Thoracic aorta (tissue), 2 donors: ENCODE data around the gene IL1RAP. TPM values are rescaled to one million over a fixed set of nuclear protein-coding genes. Genes with fewer than 3 reads are reported as not detected.

Experiments
- ATAC-seq: fragments of 150-250 bp; one replicate; pipeline ENCODE4 v1.8.0; 2017; ENCODE audit warnings: low read depth; ENCODE audit not compliant: insufficient number of reproducible peaks, low FRiP score
- DNase-seq: peaks from one replicate; pipeline ENCODE4 v3.0.0-alpha.2; 2020; ENCODE audit warnings: low spot score
- H3K27ac ChIP-seq, 2 donors: fragments of 200-600 bp; sonication (generic); 1 replicate in 1 of 2; 2 replicates in 1 of 2; pipeline ENCODE4 v1.5.1; 2016; ENCODE audit warnings: mild to moderate bottlenecking in 2 of 2, moderate library complexity in 2 of 2
- H3K27me3 ChIP-seq: fragments of 200-600 bp; sonication (generic); replicated peaks from 2 replicates; pipeline ENCODE4 v1.6.0; 2016; ENCODE audit warnings: mild to moderate bottlenecking; ENCODE audit not compliant: insufficient read depth
- H3K36me3 ChIP-seq: fragments of 200-600 bp; sonication (generic); one replicate; pipeline ENCODE4 v1.5.1; 2016
- H3K4me1 ChIP-seq, 2 donors: fragments of 200-600 bp; sonication (generic); 1 replicate in 1 of 2; 2 replicates in 1 of 2; pipeline versions ENCODE4 v1.5.1 to v1.6.0; 2016; ENCODE audit warnings: low read depth in 2 of 2, mild to moderate bottlenecking in 1 of 2; ENCODE audit not compliant: control insufficient read depth in 1 of 2
- H3K4me3 ChIP-seq: fragments of 200-600 bp; sonication (generic); 2 replicates; pipeline ENCODE4 v1.5.1; 2016; ENCODE audit warnings: mild to moderate bottlenecking
- H3K9me3 ChIP-seq: fragments of 200-600 bp; sonication (generic); 2 replicates; pipeline ENCODE4 v1.5.1; 2016
- CTCF ChIP-seq: fragments of 200-600 bp; sonication (generic); IDR thresholded peaks from one replicate; pipeline ENCODE4 v1.5.1; 2019; ENCODE audit warnings: antibody characterized with exemption
- total RNA-seq, 2 donors: library from RNA; depleted of rRNA; stranded (reverse); fragments of >200 nt; gene quantifications; one replicate each; pipeline versions ENCODE4 v1.1.0 to v1.2.3, GENCODE V29; 2016

Gene IL1RAP
- total RNA-seq, 2 donors from 2014 or later, result 19.8 to 32.9 TPM

- DNase-seq (no peak), ATAC-seq (no peak)
- no peaks in the 10 kb centered on the region for H3K4me1 ChIP-seq
- no peak overlapping the region for H3K4me3 ChIP-seq
- TF ChIP-seq CTCF, result no peak
- H3K36me3 ChIP-seq, result no peaks in the 10 kb centered on the region
- no peaks in the 10 kb centered on the region for H3K27me3 ChIP-seq
- H3K9me3 ChIP-seq, result no peaks in the 10 kb centered on the region
- H3K27ac ChIP-seq, result no peak overlapping the region
These were observed 185.9 kb downstream of the IL1RAP start for GRCh38 chr3:190699776-190700175.

GRCh38 chr3:190701096-190701532 is 187.2 kb downstream of the IL1RAP start:
- no peak overlapping the region for H3K27ac ChIP-seq
- no peaks in the 10 kb centered on the region for H3K4me1 ChIP-seq
- H3K36me3 ChIP-seq, result no peaks in the 10 kb centered on the region
- H3K27me3 ChIP-seq, result no peaks in the 10 kb centered on the region
- TF ChIP-seq CTCF, result peak; percentile 21
- DNase-seq (no peak), ATAC-seq (no peak)
- H3K4me3 ChIP-seq, result no peak overlapping the region
- H3K9me3 ChIP-seq, result no peaks in the 10 kb centered on the region

- DNase-seq, result no peak
- no peak overlapping the region for H3K27ac ChIP-seq
- no peak for TF ChIP-seq CTCF
- H3K4me3 ChIP-seq, result no peak overlapping the region
- H3K9me3 ChIP-seq, result no peaks in the 10 kb centered on the region
- no peaks in the 10 kb centered on the region for H3K27me3 ChIP-seq
- no peaks in the 10 kb centered on the region for H3K36me3 ChIP-seq
- H3K4me1 ChIP-seq, result no peaks in the 10 kb centered on the region
- ATAC-seq, result no peak
These were observed 192.7 kb downstream of the IL1RAP start for GRCh38 chr3:190706582-190706981.

Other genes with a start within 250 kb of the IL1RAP start
- gene CLDN1, start 191.6 kb upstream of the IL1RAP start, total RNA-seq, result 1 to 10 TPM in 1 of 2 donors, under 1 TPM in 1; 0.21 to 2.0 TPM
- gene CLDN16, start 125.9 kb upstream of the IL1RAP start, total RNA-seq, result not detected
- not detected for gene TMEM207, start 64.2 kb upstream of the IL1RAP start, total RNA-seq